H9 (cell line): Measurements from ENCODE around the gene RABGAP1L. TPM values are rescaled to one million over a fixed set of nuclear protein-coding genes. Genes with fewer than 3 reads are reported as not detected.

Experiments used
- DNase-seq: peaks from one replicate; pipeline ENCODE4 v3.0.0-alpha.2; 2017
- H2AFZ ChIP-seq: one replicate; pipeline ENCODE4 v1.6.1; 2013; ENCODE audit warnings: mild to moderate bottlenecking, low read length, control low read depth, moderate library complexity
- H2AK5ac ChIP-seq: 2 replicates; pipeline ENCODE4 v1.6.1; 2013; ENCODE audit warnings: low read length, control low read depth, mixed read lengths; ENCODE audit not compliant: insufficient read length
- H2BK120ac ChIP-seq: one replicate; pipeline ENCODE4 v1.6.1; 2013; ENCODE audit warnings: low read depth, mild to moderate bottlenecking, low read length, control low read depth, inconsistent platforms; ENCODE audit not compliant: poor library complexity, severe bottlenecking
- H2BK12ac ChIP-seq: 2 replicates; pipeline ENCODE4 v1.6.1; 2013; ENCODE audit warnings: low read length, control low read depth, mixed read lengths, low read depth; ENCODE audit not compliant: insufficient read length
- H2BK15ac ChIP-seq: 2 replicates; pipeline ENCODE4 v1.6.1; 2013; ENCODE audit warnings: low read depth, low read length, control low read depth
- H2BK20ac ChIP-seq: one replicate; pipeline ENCODE4 v1.6.1; 2013; ENCODE audit warnings: low read depth, mild to moderate bottlenecking, low read length, control low read depth, inconsistent platforms; ENCODE audit not compliant: poor library complexity, severe bottlenecking
- H2BK5ac ChIP-seq: 2 replicates; pipeline ENCODE4 v1.6.1; 2013; ENCODE audit warnings: low read length, control low read depth, mixed read lengths; ENCODE audit not compliant: insufficient read length
- H3K14ac ChIP-seq: 2 replicates; pipeline ENCODE4 v1.6.1; 2013; ENCODE audit warnings: low read length, control low read depth; ENCODE audit not compliant: insufficient read depth
- H3K18ac ChIP-seq: 2 replicates; pipeline ENCODE4 v1.6.1; 2013; ENCODE audit warnings: low read depth, mild to moderate bottlenecking, mixed read lengths, low read length, control low read depth; ENCODE audit not compliant: insufficient read length
- H3K23ac ChIP-seq: 2 replicates; pipeline ENCODE4 v1.6.1; 2013; ENCODE audit warnings: low read length, control low read depth, mixed read lengths, low read depth; ENCODE audit not compliant: insufficient read length
- H3K23me2 ChIP-seq: 2 replicates; pipeline ENCODE4 v1.6.1; 2013; ENCODE audit warnings: low read depth, mild to moderate bottlenecking, mixed read lengths, low read length, control low read depth; ENCODE audit not compliant: insufficient read length, poor library complexity, severe bottlenecking
- H3K27ac ChIP-seq: 2 replicates; pipeline ENCODE4 v1.5.1; 2013; ENCODE audit warnings: low read length, control low read depth, mixed read lengths, low read depth; ENCODE audit not compliant: insufficient read length
- H3K27me3 ChIP-seq: 2 replicates; pipeline ENCODE4 v1.6.1; 2013; ENCODE audit warnings: low read length, control low read depth, inconsistent platforms; ENCODE audit not compliant: insufficient read depth
- H3K4ac ChIP-seq: 2 replicates; pipeline ENCODE4 v1.6.1; 2013; ENCODE audit warnings: low read depth, mild to moderate bottlenecking, control low read depth, inconsistent platforms, low read length, moderate library complexity
- H3K4me1 ChIP-seq: 2 replicates; pipeline ENCODE4 v1.6.1; 2013; ENCODE audit warnings: low read length, control low read depth, inconsistent platforms; ENCODE audit not compliant: insufficient read depth
- H3K4me2 ChIP-seq: 2 replicates; pipeline ENCODE4 v1.6.1; 2013; ENCODE audit warnings: low read length, control low read depth, mixed read lengths; ENCODE audit not compliant: insufficient read length, insufficient read depth
- H3K56ac ChIP-seq: 2 replicates; pipeline ENCODE4 v1.6.1; 2013; ENCODE audit warnings: low read depth, mild to moderate bottlenecking, mixed read lengths, low read length, control low read depth; ENCODE audit not compliant: insufficient read length
- H3K79me1 ChIP-seq: 2 replicates; pipeline ENCODE4 v1.6.1; 2013; ENCODE audit warnings: low read depth, mild to moderate bottlenecking, moderate library complexity, low read length, control low read depth, inconsistent platforms; ENCODE audit not compliant: insufficient read depth, poor library complexity, severe bottlenecking
- H3K79me2 ChIP-seq: 2 replicates; pipeline ENCODE4 v1.6.1; 2013; ENCODE audit warnings: low read length, control low read depth, inconsistent platforms; ENCODE audit not compliant: insufficient read depth
- H3K9ac ChIP-seq: 2 replicates; pipeline ENCODE4 v1.6.1; 2013; ENCODE audit warnings: low read length, control low read depth, mixed read lengths; ENCODE audit not compliant: insufficient read length; ENCODE audit errors: extremely low read depth
- H3K9me3 ChIP-seq: one replicate; pipeline ENCODE4 v1.6.1; 2013; ENCODE audit warnings: low read depth, low read length, inconsistent platforms; ENCODE audit not compliant: control insufficient read depth
- H3T11ph ChIP-seq: one replicate; pipeline ENCODE4 v1.6.1; 2013; ENCODE audit warnings: mild to moderate bottlenecking, low read length, control low read depth, inconsistent platforms
- H4K20me1 ChIP-seq: one replicate; pipeline ENCODE4 v1.6.1; 2013; ENCODE audit not compliant: control insufficient read depth, insufficient read length, insufficient read depth
- H4K5ac ChIP-seq: 2 replicates; pipeline ENCODE4 v1.6.1; 2013; ENCODE audit warnings: low read depth, mild to moderate bottlenecking, mixed read lengths, low read length, control low read depth; ENCODE audit not compliant: insufficient read length
- H4K8ac ChIP-seq: replicated peaks from 2 replicates; pipeline ENCODE4 v1.6.1; 2013; ENCODE audit warnings: low read length, control low read depth, mixed read lengths, low read depth; ENCODE audit not compliant: insufficient read length
- H4K91ac ChIP-seq: 2 replicates; pipeline ENCODE4 v1.6.1; 2013; ENCODE audit warnings: low read depth, mild to moderate bottlenecking, moderate library complexity, mixed read lengths, low read length, control low read depth; ENCODE audit not compliant: insufficient read length
- H3K27ac Mint-ChIP-seq, 3 experiments: 2 replicates in 2 of 3; 3 replicates in 1 of 3; pipeline ENCODE4 v1.8.0; 2020 to 2021; ENCODE audit warnings: mixed read lengths in 3 of 3, mild to moderate bottlenecking in 1 of 3, moderate library complexity in 1 of 3
- H3K27me3 Mint-ChIP-seq: 2 replicates; pipeline ENCODE4 v1.8.0; 2021; ENCODE audit warnings: low read depth, mild to moderate bottlenecking, moderate library complexity, mixed read lengths
- H3K36me3 Mint-ChIP-seq, 3 experiments: 2 replicates in 2 of 3; 3 replicates in 1 of 3; pipeline ENCODE4 v1.8.0; 2020 to 2021; ENCODE audit warnings: low read depth in 3 of 3, mixed read lengths in 3 of 3; ENCODE audit not compliant: insufficient read depth in 1 of 3
- H3K4me1 Mint-ChIP-seq, 2 experiments: 2 replicates each; pipeline ENCODE4 v1.8.0; 2020; ENCODE audit warnings: mixed read lengths in 2 of 2
- H3K4me3 Mint-ChIP-seq, 2 experiments: 2 replicates in 1 of 2; 3 replicates in 1 of 2; pipeline ENCODE4 v1.8.0; 2020 to 2021; ENCODE audit warnings: mild to moderate bottlenecking in 2 of 2, mixed read lengths in 2 of 2, moderate library complexity in 1 of 2
- H3K9me3 Mint-ChIP-seq, 2 experiments: 2 replicates in 1 of 2; 3 replicates in 1 of 2; pipeline ENCODE4 v1.8.0; 2020; ENCODE audit warnings: mild to moderate bottlenecking in 2 of 2, mixed read lengths in 2 of 2, moderate library complexity in 1 of 2
- total RNA-seq: library from RNA; stranded (reverse); gene quantifications from 2 replicates; pipeline ENCODE4 v1.2.1, GENCODE V29; 2021
- TF ChIP-seq, protein P1 (sequence below): fragments of 200-600 bp; sonication (generic); conservative IDR thresholded peaks from 3 replicates; pipeline ENCODE4 v1.8.0; 2021; ENCODE audit warnings: antibody characterized with exemption, mild to moderate bottlenecking

The RABGAP1L gene
- total RNA-seq, 1 experiment from 2014 or later: 147 TPM

DNA sequence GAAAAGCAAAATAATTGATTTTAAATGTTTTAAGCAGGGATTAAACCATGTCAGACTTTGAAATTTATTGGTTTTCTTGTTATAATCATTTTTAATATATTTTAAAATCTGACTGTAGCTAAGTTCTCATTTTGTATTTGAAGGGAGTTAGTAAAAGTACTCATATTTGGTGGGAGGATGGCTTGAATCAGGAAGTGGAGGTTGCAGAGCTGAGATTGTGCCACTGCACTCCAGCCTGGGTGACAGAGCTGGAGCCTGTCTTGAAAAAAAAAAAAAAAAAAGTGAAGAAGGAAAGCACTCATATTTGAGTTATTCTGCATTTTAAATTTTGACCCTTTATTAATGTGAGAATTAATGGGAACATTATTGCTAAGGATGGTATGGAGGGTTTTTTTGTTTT is 106.0 kb downstream of the RABGAP1L start:
- Mint-ChIP-seq H3K27me3 (no peaks in the 10 kb centered on the region), H3K36me3 (no peaks in the 10 kb centered on the region), H3K9me3 (no peaks in the 10 kb centered on the region), H3K4me1 (no peaks in the 10 kb centered on the region), H3K27ac (no peak overlapping the region), H3K4me3 (no peak overlapping the region)
- TF ChIP-seq, protein P1, sequence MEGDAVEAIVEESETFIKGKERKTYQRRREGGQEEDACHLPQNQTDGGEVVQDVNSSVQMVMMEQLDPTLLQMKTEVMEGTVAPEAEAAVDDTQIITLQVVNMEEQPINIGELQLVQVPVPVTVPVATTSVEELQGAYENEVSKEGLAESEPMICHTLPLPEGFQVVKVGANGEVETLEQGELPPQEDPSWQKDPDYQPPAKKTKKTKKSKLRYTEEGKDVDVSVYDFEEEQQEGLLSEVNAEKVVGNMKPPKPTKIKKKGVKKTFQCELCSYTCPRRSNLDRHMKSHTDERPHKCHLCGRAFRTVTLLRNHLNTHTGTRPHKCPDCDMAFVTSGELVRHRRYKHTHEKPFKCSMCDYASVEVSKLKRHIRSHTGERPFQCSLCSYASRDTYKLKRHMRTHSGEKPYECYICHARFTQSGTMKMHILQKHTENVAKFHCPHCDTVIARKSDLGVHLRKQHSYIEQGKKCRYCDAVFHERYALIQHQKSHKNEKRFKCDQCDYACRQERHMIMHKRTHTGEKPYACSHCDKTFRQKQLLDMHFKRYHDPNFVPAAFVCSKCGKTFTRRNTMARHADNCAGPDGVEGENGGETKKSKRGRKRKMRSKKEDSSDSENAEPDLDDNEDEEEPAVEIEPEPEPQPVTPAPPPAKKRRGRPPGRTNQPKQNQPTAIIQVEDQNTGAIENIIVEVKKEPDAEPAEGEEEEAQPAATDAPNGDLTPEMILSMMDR: no peak
- no peak overlapping the region for H3K27ac ChIP-seq
- H4K20me1 ChIP-seq: no peaks in the 10 kb centered on the region
- no peak overlapping the region for H2BK120ac ChIP-seq
- no peak overlapping the region for H3K4ac ChIP-seq
- H3K23me2 ChIP-seq: no peaks in the 10 kb centered on the region
- H2BK5ac ChIP-seq: no peak overlapping the region
- H4K91ac ChIP-seq: no peak overlapping the region
- H2BK12ac ChIP-seq: no peak overlapping the region
- no peak overlapping the region for H4K8ac ChIP-seq
- H2AFZ ChIP-seq: no peak overlapping the region
- no peaks in the 10 kb centered on the region for H3K79me1 ChIP-seq
- H3T11ph ChIP-seq: no peak overlapping the region
- no peak for DNase-seq
- H3K27me3 ChIP-seq: no peaks in the 10 kb centered on the region
- no peak overlapping the region for H3K56ac ChIP-seq
- no peak overlapping the region for H3K23ac ChIP-seq
- H3K4me2 ChIP-seq: no peak overlapping the region
- H3K9ac ChIP-seq: no peak overlapping the region
- H3K9me3 ChIP-seq: no peaks in the 10 kb centered on the region
- H2AK5ac ChIP-seq: no peak overlapping the region
- no peak overlapping the region for H4K5ac ChIP-seq
- no peak overlapping the region for H3K14ac ChIP-seq
- H3K18ac ChIP-seq: no peak overlapping the region
- no peak overlapping the region for H2BK15ac ChIP-seq
- no peaks in the 10 kb centered on the region for H3K4me1 ChIP-seq
- no peak overlapping the region for H2BK20ac ChIP-seq
- H3K79me2 ChIP-seq: no peaks in the 10 kb centered on the region
